Right cardiac atrium (tissue), 5 donors: ENCODE data around the gene BTBD2. TPM values are rescaled to one million over a fixed set of nuclear protein-coding genes. Genes with fewer than 3 reads are reported as not detected.

ENCODE experiments used
- ATAC-seq, 2 donors: fragments of 200-7000 bp; cut with Tn5 transposase; one replicate each; pipeline versions ENCODE4 v1.8.0 to v1.9.1; 2020; ENCODE audit warnings: moderate library complexity in 2 of 2, mild to moderate bottlenecking in 1 of 2
- DNase-seq, 3 donors: peaks; one replicate each; pipeline ENCODE4 v3.0.0-alpha.2; 2020
- H3K27ac ChIP-seq: one replicate; pipeline ENCODE4 v1.5.1; 2013; ENCODE audit warnings: mild to moderate bottlenecking, low read length, control low read depth, moderate library complexity
- H3K27me3 ChIP-seq: one replicate; pipeline ENCODE4 v1.6.1; 2013; ENCODE audit not compliant: control insufficient read depth, insufficient read depth
- H3K4me1 ChIP-seq: one replicate; pipeline ENCODE4 v1.6.1; 2013; ENCODE audit warnings: low read length; ENCODE audit not compliant: control insufficient read depth, insufficient read depth
- H3K4me3 ChIP-seq: one replicate; pipeline ENCODE4 v1.5.1; 2013; ENCODE audit warnings: low read length, control low read depth
- H3K9me3 ChIP-seq: one replicate; pipeline ENCODE4 v1.6.1; 2013; ENCODE audit warnings: low read length; ENCODE audit not compliant: control insufficient read depth
- WGBS: extraction: QIAGEN DNeasy Blood & Tissue Kit; methylation state at CpG from one replicate; pipeline ENCODE4 v1.1.7; 2013; 5-methylcytosine and 5-hydroxymethylcytosine counted together
- intact Hi-C, 4 donors: fragments of 100-400 bp; cut with DNase I; formaldehyde crosslinking; loops; one replicate each; pipeline versions ENCODE4 v1.11.0 to v1.14.0; 2022 to 2023
- polyA plus RNA-seq: library from polyadenylated mRNA; stranded (reverse); fragments of 200-250 nt; gene quantifications from one replicate; pipeline ENCODE4 v1.2.3, GENCODE V29; 2013
- total RNA-seq, 4 donors: library from RNA; stranded (reverse); fragmentation: NEBNext Ultra II Directional; extraction: Animal tissue kit (Norgen Biotek cat#: 25700); gene quantifications; one replicate each; pipeline ENCODE4 v1.2.1, GENCODE V29; 2021
- donor health status: healthy with polysubstance abuse.
- donor health status: DM: no; HTN: yes; CAD: no.
- donor health status: DM: no; HTN: no; CAD: no.
- donor health status: DM: no; HTN: yes; CAD: no; lungs with severe emphysema.
- donor health status: DM: yes; HTN: yes; CAD: no.

Gene BTBD2
- total and polyA plus RNA-seq, 5 donors = 39.3 to 68.4 (median 61.5) TPM

DNA sequence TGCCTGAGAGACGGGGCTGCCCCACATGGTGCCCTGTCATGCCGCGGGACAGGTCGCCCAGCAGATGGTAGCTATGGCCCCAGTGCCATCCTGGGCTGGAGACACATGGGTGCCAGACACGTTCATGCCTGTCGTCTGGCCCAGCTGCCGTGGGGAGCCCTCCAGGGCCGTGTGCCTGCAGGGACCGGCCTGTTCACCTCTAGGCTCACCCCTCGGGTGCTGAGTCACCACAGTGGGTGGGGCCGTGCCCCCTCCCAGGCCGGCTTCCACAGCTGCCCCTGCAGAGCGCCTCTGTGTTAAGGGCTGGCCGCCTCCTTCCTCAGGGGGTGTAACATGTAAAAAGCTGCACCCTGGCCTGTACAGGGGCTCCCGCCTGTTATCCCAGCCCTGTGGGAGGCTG, 38.4 kb downstream of the BTBD2 start:
- Histone ChIP-seq H3K27me3 (no peaks in the 10 kb centered on the region), H3K4me3 (no peak overlapping the region), H3K27ac (no peak overlapping the region), H3K9me3 (no peaks in the 10 kb centered on the region), H3K4me1 (no peaks in the 10 kb centered on the region)
- ATAC-seq (no peak), DNase-seq (peak in 1 of 3 donors; percentile 40)
- intact Hi-C loops = no loop called here
- 92% methylated on average over 15 of the region's 15 CpGs for WGBS

DNA sequence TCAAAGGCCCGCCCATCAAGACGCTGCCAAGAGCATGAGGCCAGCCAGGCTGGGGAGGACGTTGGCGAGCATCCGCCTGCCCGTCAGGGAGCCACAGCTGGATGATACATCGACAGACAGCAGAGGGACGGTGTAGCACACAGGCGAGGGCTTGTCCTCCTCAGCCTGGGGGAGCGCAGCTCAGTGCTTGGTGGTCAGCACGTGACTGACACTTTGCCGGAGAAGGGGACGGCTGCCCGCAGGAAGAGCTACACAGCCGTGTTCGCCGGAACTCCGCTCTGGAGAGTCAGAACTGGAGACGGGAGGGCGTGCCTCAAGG, 40.4 kb downstream of the BTBD2 start:
- DNase-seq (peak in 1 of 3 donors; percentile 64), ATAC-seq (no peak)
- H3K27ac ChIP-seq = no peak overlapping the region
- H3K27me3 ChIP-seq = no peaks in the 10 kb centered on the region
- H3K4me1 ChIP-seq = no peaks in the 10 kb centered on the region
- H3K9me3 ChIP-seq = no peaks in the 10 kb centered on the region
- intact Hi-C loops = no loop called here
- WGBS = 73% methylated on average over 20 of the region's 20 CpGs
- H3K4me3 ChIP-seq = no peak overlapping the region

DNA sequence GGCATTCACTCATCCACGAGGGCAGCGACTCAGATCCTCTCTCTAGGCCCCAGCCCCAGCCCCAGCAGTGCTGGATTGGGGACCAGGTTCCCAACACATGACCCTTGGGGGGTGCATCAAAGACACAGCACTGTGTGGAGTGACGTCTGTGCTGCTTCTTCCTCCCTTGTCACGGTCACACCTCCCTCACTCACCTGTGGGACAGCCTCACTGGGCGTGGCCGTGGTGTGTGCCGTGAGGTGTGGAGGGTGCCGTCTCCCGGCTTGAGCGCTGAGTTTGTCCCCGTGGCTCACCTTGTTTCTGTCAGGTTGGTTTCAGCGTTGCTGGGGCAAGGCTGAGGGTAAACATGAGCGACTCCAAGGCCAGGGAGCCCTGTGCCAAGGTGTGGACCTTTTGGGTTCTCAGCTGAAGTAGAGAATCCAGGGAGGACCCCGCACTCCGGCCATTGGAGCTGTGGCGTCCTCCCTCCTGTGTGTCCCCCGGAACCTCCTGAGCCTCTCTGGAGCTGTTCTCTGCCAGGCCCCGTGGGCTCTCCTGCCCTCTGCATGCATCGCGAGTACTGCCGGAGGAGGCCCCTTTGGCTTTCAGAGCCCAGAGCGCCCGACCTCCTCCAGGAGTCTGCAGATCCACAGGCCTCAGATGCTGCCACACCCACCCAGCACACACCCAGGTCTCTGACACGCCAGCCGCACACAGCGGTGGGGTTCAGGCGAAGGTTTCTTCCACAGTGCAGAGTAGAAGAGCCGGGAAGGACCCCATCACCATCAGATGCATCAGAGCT, 40.9 kb downstream of the BTBD2 start:
- no peaks in the 10 kb centered on the region for H3K9me3 ChIP-seq
- ATAC-seq (no peak), DNase-seq (peak in 1 of 3 donors; percentile 34)
- no peaks in the 10 kb centered on the region for H3K4me1 ChIP-seq
- no peak overlapping the region for H3K27ac ChIP-seq
- H3K4me3 ChIP-seq = no peak overlapping the region
- 90% methylated on average over 28 of the region's 28 CpGs for WGBS
- no peaks in the 10 kb centered on the region for H3K27me3 ChIP-seq
- intact Hi-C loops = no loop called here

DNA sequence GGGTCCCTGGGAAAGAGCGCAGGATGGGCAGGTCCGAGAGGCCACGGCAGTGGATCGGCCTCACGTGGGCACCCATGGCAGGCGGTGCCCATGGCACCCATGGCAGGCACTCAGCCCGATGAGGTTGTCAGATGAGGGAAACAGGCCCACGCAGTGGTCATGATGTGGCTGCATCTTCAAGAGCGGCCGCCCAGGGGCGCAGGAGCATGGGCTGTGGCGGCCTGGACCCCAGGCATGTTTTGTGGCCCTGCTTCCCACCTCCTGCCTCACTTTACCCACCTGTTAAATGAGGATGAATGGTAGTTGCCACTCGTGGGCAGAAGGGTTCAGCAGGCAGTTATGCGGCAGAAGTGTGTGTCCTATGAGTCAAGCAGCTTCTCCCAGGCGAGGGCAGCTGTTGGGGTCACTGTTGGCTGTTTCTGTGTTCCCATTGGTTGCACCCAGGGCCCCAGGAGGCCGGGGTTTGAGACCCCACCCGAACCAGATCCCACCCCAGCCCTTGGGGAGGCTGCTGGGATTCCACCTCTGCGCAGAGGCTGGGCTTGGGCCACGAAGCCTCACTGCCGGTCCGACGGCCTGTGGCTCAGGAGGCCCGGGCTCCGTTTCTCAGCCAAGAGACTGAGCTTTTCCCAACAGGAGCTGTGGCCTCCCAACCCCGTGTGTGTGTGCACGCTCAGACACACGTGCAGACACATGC, 44.6 kb downstream of the BTBD2 start:
- DNase-seq (peak in 1 of 3 donors; percentile 37), ATAC-seq (no peak)
- WGBS = 93% methylated on average over 27 of the region's 27 CpGs
- intact Hi-C loops = no loop called here
- no peaks in the 10 kb centered on the region for H3K9me3 ChIP-seq
- no peaks in the 10 kb centered on the region for H3K4me1 ChIP-seq
- H3K4me3 ChIP-seq = no peak overlapping the region
- H3K27ac ChIP-seq = no peak overlapping the region
- H3K27me3 ChIP-seq = no peaks in the 10 kb centered on the region

GRCh38 chr19:1970003-1970805, 45.3 kb downstream of the BTBD2 start:
- Histone ChIP-seq H3K4me3 (no peak overlapping the region), H3K27me3 (no peaks in the 10 kb centered on the region), H3K9me3 (no peaks in the 10 kb centered on the region), H3K4me1 (no peaks in the 10 kb centered on the region), H3K27ac (no peak overlapping the region)
- ATAC-seq (no peak), DNase-seq (peak in 1 of 3 donors; percentile 41)
- intact Hi-C loops = no loop called here
- WGBS = 92% methylated on average over 38 of the region's 38 CpGs

GRCh38 chr19:1969176-1970002, 46.1 kb downstream of the BTBD2 start:
- ATAC-seq = peak in 1 of 2 donors; percentile 6
- intact Hi-C loops = no loop called here

DNA sequence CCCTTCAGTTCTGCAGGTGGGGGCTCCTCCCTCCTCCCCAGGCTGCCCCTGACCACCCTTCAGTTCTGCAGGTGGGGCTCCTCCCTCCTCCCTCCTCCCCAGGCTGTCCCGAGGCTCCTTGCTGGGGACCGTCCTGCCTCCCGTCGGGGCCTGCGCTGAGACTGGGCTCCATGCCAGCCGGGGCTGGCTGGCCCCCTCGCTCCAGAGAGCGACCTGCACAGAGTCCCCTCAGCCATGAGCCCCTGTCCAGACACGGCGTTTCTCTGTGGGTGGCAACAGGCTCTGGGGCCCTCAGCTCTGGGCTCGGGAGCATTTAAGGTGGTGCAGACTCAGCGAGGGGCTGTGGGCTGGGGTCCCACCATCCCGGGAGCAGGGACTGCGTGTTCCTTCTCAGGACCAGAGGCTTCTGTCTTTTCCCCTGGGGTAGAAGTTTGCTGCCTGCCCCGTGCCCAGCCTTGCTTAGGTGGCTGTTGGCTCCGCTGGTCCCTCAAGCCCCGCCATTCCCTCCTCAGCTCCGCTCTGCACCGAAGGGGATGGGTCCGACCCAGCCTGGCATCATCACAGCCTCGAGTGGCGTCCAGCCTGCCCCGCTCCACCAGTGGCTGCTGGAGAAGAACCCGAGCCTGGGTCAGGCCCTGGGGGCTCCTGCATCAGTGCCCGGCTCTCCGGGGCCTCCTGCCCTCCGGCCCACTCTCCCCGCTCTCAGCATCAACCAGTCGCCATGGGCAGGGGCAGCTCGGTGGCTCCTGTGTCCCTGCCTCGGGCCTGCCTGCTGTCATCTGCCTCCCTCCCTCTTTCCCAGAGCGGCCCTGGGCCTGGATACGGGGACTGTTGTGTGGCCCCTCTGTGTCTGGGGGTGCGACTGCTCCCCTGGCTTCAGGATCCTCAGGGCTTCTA, 47.0 kb downstream of the BTBD2 start:
- H3K4me1 ChIP-seq = no peaks in the 10 kb centered on the region
- 70% methylated on average over 34 of the region's 34 CpGs for WGBS
- H3K27me3 ChIP-seq = no peaks in the 10 kb centered on the region
- ATAC-seq = peak in 1 of 2 donors; percentile 29
- H3K9me3 ChIP-seq = no peaks in the 10 kb centered on the region
- intact Hi-C loops = no loop called here
- no peak overlapping the region for H3K4me3 ChIP-seq
- peak in 1 of 3 donors; percentile 28 for DNase-seq
- H3K27ac ChIP-seq = no peak overlapping the region

More at GRCh38 chr19:1969176-1970002, 46.1 kb downstream of the BTBD2 start:
- H3K4me1 ChIP-seq = no peaks in the 10 kb centered on the region
- H3K9me3 ChIP-seq = no peaks in the 10 kb centered on the region
- H3K4me3 ChIP-seq = no peak overlapping the region
- no peaks in the 10 kb centered on the region for H3K27me3 ChIP-seq
- H3K27ac ChIP-seq = no peak overlapping the region
- peak in 1 of 3 donors; percentile 37 for DNase-seq
- 94% methylated on average over 49 of the region's 49 CpGs for WGBS

GRCh38 chr19:1967087-1967608, 48.4 kb downstream of the BTBD2 start:
- H3K9me3 ChIP-seq = no peaks in the 10 kb centered on the region
- ATAC-seq (no peak), DNase-seq (peak in 1 of 3 donors; percentile 34)
- H3K27me3 ChIP-seq = no peaks in the 10 kb centered on the region
- intact Hi-C loops = no loop called here
- H3K27ac ChIP-seq = no peak overlapping the region
- no peaks in the 10 kb centered on the region for H3K4me1 ChIP-seq
- H3K4me3 ChIP-seq = no peak overlapping the region
- WGBS = 88% methylated on average over 26 of the region's 26 CpGs

GRCh38 chr19:1962674-1963073, 52.8 kb downstream of the BTBD2 start:
- no peak for ATAC-seq
- 93% methylated on average over 23 of the region's 23 CpGs for WGBS
- no peaks in the 10 kb centered on the region for H3K9me3 ChIP-seq
- intact Hi-C loops = no loop called here
- DNase-seq = peak in 1 of 3 donors; percentile 33
- H3K4me3 ChIP-seq = no peak overlapping the region
- no peaks in the 10 kb centered on the region for H3K27me3 ChIP-seq
- H3K4me1 ChIP-seq = no peaks in the 10 kb centered on the region
- no peak overlapping the region for H3K27ac ChIP-seq
